ENCODE measurements around the gene BSND.

BSND gene

GRCh38 chr1:55044617-55045397 is 46.1 kb downstream of the BSND start:
- H3K4me3 ChIP-seq (ENCODE audit: low read depth, low read length) = no peak overlapping the region
- DNase-seq (ENCODE audit: low read depth) = no peak
- TF ChIP-seq, protein P1, sequence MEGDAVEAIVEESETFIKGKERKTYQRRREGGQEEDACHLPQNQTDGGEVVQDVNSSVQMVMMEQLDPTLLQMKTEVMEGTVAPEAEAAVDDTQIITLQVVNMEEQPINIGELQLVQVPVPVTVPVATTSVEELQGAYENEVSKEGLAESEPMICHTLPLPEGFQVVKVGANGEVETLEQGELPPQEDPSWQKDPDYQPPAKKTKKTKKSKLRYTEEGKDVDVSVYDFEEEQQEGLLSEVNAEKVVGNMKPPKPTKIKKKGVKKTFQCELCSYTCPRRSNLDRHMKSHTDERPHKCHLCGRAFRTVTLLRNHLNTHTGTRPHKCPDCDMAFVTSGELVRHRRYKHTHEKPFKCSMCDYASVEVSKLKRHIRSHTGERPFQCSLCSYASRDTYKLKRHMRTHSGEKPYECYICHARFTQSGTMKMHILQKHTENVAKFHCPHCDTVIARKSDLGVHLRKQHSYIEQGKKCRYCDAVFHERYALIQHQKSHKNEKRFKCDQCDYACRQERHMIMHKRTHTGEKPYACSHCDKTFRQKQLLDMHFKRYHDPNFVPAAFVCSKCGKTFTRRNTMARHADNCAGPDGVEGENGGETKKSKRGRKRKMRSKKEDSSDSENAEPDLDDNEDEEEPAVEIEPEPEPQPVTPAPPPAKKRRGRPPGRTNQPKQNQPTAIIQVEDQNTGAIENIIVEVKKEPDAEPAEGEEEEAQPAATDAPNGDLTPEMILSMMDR (IDR thresholded peaks at IDR 0.05; ENCODE audit: low read depth, low read length, missing control alignments) = no peak

- TF ChIP-seq, protein P1 (IDR thresholded peaks at IDR 0.05; ENCODE audit: low read depth, low read length, missing control alignments) = no peak
- no peak overlapping the region for H3K4me3 ChIP-seq (ENCODE audit: low read depth, low read length)
- DNase-seq (ENCODE audit: low read depth) = no peak
Measured at GRCh38 chr1:55045430-55045829, 46.7 kb downstream of the BSND start.

- TF ChIP-seq, protein P1 (IDR thresholded peaks at IDR 0.05; ENCODE audit: low read depth, low read length, missing control alignments) = no peak
- no peak for DNase-seq (ENCODE audit: low read depth)
- H3K4me3 ChIP-seq (ENCODE audit: low read depth, low read length) = no peak overlapping the region
Measured at GRCh38 chr1:55046871-55047270, 48.1 kb downstream of the BSND start.

GRCh38 chr1:55047611-55048010 is 48.9 kb downstream of the BSND start:
- no peak overlapping the region for H3K4me3 ChIP-seq (ENCODE audit: low read depth, low read length)
- no peak for DNase-seq (ENCODE audit: low read depth)
- TF ChIP-seq, protein P1 (IDR thresholded peaks at IDR 0.05; ENCODE audit: low read depth, low read length, missing control alignments) = no peak

- H3K4me3 ChIP-seq (ENCODE audit: low read depth, low read length) = no peak overlapping the region
- TF ChIP-seq, protein P1 (IDR thresholded peaks at IDR 0.05; ENCODE audit: low read depth, low read length, missing control alignments) = no peak
- no peak for DNase-seq (ENCODE audit: low read depth)
Measured at GRCh38 chr1:55048453-55049270, 49.9 kb downstream of the BSND start.

GRCh38 chr1:55049271-55049913 is 50.7 kb downstream of the BSND start:
- TF ChIP-seq, protein P1 (IDR thresholded peaks at IDR 0.05; ENCODE audit: low read depth, low read length, missing control alignments) = no peak
- no peak for DNase-seq (ENCODE audit: low read depth)

More at GRCh38 chr1:55049271-55049913, 50.7 kb downstream of the BSND start:
- H3K4me3 ChIP-seq (ENCODE audit: low read depth, low read length) = no peak overlapping the region
